ENCODE data around the gene FAM117A. TPM values are rescaled to one million over a fixed set of nuclear protein-coding genes. Genes with fewer than 3 reads are reported as not detected.
A peak's percentile ranks its signal among the peaks of the same experiment; 100 is the strongest.

FAM117A gene
- total and polyA plus RNA-seq, 12 donors = 4.6 to 16.3 (median 10.3) TPM

DNA sequence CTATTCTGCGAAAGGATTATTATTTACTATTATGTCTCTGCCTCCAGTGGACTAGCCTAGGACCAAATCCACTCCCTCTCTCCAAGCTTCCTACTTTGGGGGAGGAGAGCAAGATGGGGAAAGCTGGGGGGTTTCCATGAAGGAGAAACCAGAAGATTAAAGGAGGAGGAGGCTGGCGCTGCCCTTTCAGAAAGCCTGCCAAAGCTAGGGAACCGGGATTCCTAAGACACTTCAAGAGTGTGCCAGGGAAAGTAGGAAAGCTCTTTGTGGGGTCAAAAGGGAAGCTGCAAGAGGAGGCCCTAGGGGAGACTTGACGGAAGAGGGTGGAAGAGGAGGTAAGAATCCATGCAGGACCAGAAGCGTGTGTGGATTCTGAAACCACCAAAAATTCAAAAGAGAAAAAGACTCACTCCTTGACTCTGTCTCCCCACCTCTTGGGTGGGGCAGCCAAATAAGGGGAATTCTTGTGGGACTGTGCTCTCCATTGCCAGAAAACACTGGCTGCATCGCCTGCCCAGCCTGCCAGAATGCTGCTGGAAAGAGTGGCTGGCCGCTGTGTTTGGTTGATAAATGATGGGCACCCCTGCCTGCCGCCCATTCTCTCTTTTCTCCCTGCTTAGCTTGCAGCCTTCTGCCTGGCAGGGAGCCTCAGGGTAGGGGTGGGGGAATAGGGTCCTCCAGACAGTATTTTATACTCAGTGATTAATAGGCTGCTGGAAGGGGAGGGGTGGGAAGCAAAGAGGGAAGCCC is 12.8 kb upstream of the FAM117A start:
- Histone ChIP-seq H3K4me1 (replicated peaks in 1 of 2) (peaks cover 0 to 8% of the 10 kb centered on the region in 2 donors), H3K27ac (peak overlapping the region in 1 of 5 donors; percentile 75), H3K9me3 (replicated peaks in 1 of 3) (no peaks in the 10 kb centered on the region), H3K4me3 (no peak overlapping the region), H3K27me3 (no peaks in the 10 kb centered on the region), H3K36me3 (replicated peaks in 1 of 2) (no peaks in the 10 kb centered on the region)
- TF ChIP-seq, protein P1, sequence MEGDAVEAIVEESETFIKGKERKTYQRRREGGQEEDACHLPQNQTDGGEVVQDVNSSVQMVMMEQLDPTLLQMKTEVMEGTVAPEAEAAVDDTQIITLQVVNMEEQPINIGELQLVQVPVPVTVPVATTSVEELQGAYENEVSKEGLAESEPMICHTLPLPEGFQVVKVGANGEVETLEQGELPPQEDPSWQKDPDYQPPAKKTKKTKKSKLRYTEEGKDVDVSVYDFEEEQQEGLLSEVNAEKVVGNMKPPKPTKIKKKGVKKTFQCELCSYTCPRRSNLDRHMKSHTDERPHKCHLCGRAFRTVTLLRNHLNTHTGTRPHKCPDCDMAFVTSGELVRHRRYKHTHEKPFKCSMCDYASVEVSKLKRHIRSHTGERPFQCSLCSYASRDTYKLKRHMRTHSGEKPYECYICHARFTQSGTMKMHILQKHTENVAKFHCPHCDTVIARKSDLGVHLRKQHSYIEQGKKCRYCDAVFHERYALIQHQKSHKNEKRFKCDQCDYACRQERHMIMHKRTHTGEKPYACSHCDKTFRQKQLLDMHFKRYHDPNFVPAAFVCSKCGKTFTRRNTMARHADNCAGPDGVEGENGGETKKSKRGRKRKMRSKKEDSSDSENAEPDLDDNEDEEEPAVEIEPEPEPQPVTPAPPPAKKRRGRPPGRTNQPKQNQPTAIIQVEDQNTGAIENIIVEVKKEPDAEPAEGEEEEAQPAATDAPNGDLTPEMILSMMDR (IDR thresholded peaks at IDR 0.05) = no peak
- TF ChIP-seq POLR2A (IDR thresholded peaks at IDR 0.05) = no peak
- no peak for DNase-seq
- intact Hi-C loops (cut with DNase I) = loop anchor here (5.0 kb wide), 2 partner anchors 64 to 209 kb away; no protein-coding TSS in a partner anchor
- 68 to 79% (median 76%) methylated on average over 8 of the region's 8 CpGs for WGBS, 4 donors

DNA sequence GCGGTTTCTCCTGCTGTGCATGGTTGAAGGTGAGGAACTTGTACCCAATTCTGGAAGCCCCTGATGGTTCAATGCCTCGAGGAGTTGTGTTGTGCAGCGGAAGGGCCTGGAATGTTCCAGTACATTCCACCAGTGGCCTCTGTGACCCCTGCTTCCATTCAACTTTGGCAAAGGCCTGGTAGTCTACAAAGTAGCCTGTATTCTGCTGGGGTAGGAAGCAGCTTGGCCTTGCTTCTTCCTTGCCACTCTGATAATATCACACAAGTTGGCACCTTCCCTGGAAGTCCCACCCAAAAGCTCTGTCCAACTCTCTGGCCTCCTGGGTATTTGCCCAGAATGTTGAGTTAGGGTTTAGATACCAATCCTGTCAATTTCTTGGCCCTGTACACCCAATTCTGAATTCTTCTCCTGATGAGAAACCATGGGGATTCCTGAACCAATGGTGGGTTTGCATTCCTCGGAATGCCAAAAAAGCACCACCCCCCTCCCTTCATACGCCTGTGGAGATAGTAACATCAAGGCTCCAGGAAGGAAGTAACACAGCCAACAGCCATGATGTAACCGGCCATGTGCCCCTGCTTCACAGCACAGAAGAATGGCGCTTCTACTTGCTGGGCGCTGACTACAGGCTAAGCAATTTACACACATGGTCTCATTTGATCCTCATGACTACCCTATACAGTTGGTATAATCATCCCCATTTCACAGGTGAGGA is 11.8 kb upstream of the FAM117A start:
- Histone ChIP-seq H3K4me3 (no peak overlapping the region), H3K27me3 (no peaks in the 10 kb centered on the region), H3K4me1 (replicated peaks in 1 of 2) (peaks cover 0 to 8% of the 10 kb centered on the region in 2 donors), H3K27ac (peak overlapping the region in 2 of 5 donors; percentile 24 to 75), H3K36me3 (replicated peaks in 1 of 2) (no peaks in the 10 kb centered on the region), H3K9me3 (replicated peaks in 1 of 3) (no peaks in the 10 kb centered on the region)
- WGBS, 4 donors = 73 to 89% (median 83%) methylated on average over 5 to 8 of the region's 8 CpGs
- no peak for TF ChIP-seq POLR2A (IDR thresholded peaks at IDR 0.05)
- TF ChIP-seq, protein P1 (IDR thresholded peaks at IDR 0.05) = no peak
- intact Hi-C loops (cut with DNase I) = loop anchor here (5.0 kb wide), 2 partner anchors 63 to 208 kb away; no protein-coding TSS in a partner anchor
- DNase-seq = peak in 4 of 7 donors; percentile 30 to 72 (median 55)

DNA sequence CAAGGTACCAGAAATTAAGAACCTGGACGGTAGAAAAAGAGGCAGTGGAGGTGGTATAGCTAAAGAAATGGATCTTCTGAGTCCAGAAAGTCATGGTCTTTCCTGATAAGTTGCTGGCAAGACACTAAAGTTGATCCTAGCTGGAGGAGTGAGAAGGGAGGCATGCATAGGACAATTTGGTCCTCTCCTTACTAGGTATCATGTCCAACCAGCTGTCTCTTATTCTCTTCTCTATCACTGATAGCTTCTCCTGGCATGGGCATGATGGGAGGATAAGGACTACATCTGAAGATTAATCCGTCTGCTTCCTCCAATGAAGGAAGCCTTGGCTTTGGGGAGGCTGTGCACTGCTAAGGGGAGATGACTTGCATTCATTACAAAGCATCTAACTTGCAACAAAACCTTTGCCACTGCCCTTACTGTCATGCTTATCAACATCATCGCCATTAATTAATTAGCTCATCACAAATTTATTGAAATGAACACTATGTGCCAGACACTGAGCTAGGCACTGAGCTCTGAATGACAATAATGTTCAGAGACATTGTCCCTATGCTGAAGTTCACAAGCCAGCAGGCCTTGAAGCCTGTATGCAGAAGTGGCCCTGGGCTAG is 3.1 kb upstream of the FAM117A start:
- intact Hi-C loops (cut with DNase I) = no loop called here

More for the DNA sequence above, 3.1 kb upstream of the FAM117A start:
- 68 to 80% (median 76%) methylated on average over 3 of the region's 3 CpGs for WGBS, 4 donors
- Histone ChIP-seq H3K36me3 (replicated peaks in 1 of 2) (no peaks in the 10 kb centered on the region), H3K9me3 (replicated peaks in 1 of 3) (no peaks in the 10 kb centered on the region), H3K27me3 (no peaks in the 10 kb centered on the region), H3K27ac (no peak overlapping the region), H3K4me3 (no peak overlapping the region), H3K4me1 (replicated peaks in 1 of 2) (peaks cover 3 to 4% of the 10 kb centered on the region in 2 donors)
- DNase-seq = no peak
- no peak for TF ChIP-seq POLR2A (IDR thresholded peaks at IDR 0.05)
- TF ChIP-seq, protein P1 (IDR thresholded peaks at IDR 0.05) = no peak

Data from adrenal gland (tissue), 12 donors.